Activated CD4-positive, alpha-beta T cell treated with anti-CD3 and anti-CD28 coated beads, Interleukin-2, amount 50 U/mL, for 24 hours (primary cell): ENCODE results near the gene DLX1.
A peak's percentile ranks its signal among the peaks of the same experiment; 100 is the strongest.

Experiments used
- DNase-seq, 2 donors: peaks; one replicate each; pipeline ENCODE4 v3.0.0-alpha.2; 2020; ENCODE audit warnings: low read depth in 1 of 2, low spot score in 1 of 2

Gene DLX1

DNA sequence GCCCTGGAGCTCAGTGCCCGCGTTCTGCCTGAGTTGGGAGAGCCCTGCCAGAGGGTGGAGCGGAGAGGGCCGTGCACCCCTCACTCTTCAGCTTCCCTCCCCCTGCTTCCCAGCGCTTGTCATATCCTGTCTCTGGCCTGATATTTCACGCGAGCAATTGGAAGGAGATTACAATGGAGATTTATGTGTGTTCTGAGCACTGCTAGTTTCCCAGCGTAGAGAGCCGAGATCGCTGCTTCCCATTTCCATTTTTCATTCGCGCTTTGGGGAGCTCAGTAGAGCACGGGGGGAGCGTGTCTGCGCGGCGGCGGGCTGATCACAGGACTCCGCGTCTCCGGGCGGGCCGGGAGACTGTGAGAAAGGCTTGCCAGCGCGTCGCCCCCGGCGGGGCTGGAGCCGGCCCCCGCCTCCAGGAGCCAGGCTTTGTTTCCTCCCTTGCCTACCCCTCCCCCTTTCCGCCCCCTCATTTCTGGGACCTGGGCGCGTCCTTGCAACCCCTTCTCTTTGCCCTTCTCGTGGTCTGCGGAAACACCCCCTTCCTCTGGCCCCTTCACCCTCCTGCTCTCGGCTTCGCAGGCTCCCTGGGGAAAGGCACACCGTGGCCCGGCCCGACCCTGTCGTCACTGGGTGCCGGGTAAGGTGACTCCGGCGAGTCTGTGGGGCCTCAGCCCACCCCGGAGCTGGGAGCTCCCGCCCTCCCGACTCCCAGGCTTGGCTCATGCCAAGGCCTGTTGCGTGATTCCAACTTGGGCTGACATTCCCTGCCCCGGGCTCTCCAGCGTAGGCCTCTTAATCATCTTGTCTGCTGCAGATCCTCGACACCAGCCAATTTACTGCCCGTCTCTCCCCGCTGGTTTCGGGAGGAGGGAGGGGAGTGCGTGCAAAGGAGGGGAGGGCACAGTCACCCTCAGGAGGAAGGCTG, 11.6 kb downstream of the DLX1 start:
- DNase-seq, result no peak

DNA sequence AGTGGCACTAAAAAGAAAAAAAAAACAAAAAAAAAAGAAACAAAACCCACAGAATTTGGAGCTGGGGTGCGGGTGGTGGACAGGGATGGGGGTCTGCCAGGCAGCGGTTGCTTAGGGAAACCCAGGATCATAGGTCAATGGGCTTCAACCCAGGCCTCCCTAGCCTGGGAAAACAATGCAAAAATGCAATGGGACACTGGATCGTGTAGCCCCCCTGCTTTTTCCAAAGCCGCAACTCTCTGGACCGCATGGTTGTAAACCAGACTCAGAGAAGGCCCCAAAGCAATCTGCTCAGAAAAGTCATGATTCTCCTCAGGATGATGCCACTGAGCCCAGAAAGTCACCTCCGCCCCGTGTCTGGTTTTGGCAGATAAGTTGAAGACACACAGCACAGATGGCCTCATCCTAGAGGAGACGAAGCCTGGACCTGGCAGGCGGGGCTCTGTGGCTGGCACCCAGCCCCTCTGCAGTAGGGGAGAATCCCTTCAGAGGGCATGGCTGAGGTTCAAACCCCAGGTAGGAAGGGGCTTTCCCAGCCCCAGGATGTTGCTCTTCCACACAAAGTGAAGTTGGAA, 12.3 kb downstream of the DLX1 start:
- DNase-seq, result no peak

DNA sequence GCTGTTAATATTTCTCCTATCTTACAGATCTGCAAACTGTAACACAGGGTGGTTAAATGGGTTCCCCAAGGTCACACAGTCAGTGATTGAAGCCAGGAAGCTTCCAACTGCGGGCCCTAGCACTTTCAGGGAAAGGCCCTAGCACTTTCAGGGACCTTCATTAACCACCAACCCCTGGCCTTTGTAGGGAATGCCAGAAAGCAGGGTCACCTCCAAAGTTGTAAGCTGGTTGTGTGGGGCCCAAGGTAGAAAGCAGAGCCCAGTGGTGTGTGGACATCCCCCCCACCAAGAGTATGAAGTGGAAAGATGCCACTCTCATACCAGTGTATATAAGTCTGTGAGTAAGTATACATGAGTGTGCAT, 13.0 kb downstream of the DLX1 start:
- no peak for DNase-seq

DNA sequence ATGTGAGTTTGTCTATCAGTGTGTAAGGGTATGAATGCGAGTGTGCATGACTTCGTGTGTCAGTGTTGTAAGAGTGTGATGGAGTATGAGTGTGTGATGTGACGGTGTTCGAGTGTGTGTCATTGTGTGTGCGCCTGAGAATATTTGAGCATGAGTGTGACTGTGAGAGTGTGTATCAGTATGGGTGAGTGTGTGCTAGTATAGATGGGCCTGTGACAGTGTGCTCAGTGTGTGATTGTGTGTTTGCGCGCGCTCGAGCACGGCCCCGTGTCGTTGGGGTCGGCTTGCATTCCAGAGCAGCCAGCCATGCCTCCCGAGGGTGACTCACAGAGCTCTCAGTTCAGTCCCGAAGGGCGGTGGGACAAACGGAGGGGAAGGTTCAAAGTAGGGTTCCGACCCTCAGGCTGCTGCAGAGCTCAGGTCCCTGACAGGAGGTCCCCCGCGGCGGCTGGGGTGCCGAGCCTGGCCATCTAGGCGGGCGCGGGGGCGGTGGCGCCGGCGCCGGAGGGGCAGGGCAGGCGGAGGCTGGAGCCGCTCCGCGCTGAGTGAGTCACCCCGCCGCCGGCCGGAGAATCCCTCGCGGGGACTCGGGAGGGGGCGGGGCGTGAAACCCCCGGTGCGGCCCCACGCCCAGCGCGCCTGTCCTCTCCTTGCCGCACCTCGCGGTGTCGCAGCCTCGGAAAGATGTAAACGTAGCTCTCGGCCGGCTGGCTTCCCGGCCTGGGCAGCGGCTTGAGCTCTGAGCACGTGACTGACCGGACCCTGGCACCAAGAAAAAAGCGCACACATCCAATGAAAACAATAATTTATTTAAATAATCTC, 13.6 kb downstream of the DLX1 start:
- no peak for DNase-seq

DNA sequence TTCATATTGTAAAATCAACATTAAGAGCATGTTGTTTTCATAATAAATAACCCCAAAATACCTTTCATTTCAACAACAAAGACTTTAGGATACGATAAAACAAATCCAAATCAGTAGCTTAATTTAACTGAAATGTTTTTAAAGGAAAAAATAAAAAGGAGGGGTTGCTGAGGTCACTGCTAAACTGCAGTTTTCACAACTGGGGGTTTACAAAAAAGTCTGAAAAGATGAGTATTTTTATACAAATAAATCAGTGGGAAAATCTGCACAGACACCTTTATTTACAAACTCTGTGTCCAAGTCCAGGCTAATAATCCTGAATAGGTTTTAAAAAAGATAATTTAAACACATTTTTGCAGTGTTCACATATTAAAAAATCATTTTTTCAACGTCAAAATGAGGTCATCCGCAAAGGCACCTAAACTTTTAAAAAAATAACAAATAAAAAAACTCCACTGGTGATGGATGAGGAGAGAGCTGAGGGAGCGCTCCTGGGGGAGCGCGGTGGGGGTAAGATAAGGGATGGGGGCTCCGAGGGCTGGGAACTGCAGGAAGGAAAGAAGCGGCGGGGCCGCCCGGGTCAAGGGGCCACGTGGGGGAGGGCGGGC, 14.3 kb downstream of the DLX1 start:
- no peak for DNase-seq

DNA sequence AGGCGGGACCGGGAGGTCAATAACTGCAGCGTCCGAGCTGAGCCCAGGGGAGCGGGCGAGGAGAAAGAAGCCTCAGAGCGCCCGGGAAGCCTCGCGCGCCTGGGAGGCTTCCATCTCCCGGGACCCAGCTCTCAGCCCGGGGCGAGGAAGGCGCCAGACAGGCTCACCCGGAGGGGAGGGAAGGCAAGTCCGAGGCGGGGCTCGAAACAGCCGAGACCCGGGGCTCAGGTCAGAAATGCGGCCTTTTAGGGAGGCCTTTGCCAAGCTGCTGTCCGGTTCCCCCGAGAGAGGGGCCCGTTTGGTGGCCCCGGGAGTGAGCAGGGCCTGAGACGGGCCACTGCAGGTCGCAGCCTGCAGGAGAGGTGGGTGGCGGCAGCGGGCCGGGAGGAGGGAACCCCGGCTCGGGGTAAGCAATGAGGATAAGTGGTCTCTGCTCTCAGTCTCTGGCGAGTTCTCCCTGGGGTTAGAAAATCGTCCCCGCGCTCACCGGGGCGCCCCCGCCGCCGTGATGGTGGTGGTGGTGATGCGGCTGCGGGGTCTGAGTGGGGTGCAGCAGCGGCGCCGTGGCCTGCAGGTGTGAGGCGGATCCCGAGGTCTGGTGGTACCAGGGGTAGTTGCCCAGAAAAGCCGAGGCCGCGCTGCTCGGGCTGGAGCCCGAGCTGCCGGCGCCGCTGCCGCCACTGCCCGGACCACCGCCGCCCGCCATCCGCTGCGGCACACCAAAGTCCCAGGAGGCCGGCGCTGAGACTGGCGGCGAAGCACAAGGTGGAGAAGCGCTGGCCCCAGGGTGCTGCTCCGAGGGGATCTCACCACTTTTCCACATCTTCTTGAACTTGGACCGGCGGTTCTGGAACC, 15.0 kb downstream of the DLX1 start:
- DNase-seq, result no peak

DNA sequence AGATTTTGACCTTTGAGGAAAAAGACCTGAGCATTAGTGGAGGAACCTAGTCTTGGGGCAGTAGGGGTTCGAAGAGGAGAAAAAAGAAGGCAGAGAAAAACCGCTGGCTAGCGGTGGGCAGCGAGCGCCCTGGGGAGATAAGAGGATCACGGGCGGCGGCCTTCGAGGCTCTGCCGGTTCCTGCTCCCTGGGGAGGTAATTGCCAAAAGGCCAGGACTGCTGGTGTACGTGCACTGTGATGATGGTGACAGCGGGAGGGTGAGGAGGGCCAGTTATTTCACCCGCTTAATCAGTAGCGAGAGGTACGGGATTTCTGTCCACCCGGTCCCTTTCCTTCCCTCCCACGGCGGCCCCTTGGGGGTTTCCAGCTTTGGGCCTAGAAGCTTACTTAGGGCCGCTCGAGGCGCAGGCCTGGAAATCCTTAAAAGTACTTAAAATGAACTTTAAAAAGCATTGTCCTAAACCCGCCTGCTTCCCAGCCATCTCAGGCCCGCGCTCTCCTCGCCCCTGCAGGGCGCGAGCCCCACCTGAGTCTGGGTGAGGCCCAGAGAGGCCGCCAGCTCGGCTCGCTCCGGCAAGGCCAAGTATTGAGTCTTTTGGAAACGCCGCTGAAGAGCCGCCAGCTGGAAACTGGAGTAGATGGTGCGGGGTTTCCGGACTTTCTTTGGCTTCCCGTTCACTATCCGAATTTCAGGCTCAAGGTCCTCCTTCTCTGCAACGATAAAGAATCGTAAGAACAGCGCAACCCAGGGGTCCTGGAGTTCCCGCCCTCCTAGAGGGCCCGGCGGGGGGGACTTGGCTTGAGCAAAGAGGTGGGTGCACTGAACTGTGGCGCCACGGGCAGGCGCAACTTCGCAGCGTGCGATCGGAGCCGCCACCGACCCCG, 15.9 kb downstream of the DLX1 start:
- DNase-seq, result no peak

DNA sequence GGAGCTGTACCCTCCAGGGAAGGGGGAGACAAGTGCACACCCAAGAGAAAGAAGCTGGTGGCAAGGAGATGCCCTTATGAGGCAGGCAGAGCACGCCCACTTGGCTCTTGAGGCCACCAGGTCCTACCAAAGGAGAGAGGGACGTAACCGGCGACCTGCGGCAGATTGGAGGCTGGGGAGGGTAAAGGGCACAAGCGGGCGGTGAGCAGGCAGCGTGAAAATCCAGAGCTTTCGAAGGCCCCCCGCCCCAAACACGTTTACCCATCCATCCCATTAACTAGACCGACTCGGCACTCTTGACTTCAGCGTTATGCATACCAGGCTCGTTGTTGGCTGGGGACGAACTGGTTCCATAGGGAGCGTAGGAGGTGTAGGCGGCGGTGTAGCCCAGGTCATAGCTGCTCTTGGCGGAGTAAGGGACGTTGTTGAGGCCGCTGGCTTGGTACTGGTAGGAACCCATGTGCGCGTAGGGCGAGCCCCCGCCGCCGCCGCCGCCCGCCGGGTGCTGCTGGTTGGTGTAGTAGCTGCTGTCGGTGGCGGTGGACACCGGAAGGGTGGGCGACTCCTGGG, 16.6 kb downstream of the DLX1 start:
- no peak for DNase-seq

DNA sequence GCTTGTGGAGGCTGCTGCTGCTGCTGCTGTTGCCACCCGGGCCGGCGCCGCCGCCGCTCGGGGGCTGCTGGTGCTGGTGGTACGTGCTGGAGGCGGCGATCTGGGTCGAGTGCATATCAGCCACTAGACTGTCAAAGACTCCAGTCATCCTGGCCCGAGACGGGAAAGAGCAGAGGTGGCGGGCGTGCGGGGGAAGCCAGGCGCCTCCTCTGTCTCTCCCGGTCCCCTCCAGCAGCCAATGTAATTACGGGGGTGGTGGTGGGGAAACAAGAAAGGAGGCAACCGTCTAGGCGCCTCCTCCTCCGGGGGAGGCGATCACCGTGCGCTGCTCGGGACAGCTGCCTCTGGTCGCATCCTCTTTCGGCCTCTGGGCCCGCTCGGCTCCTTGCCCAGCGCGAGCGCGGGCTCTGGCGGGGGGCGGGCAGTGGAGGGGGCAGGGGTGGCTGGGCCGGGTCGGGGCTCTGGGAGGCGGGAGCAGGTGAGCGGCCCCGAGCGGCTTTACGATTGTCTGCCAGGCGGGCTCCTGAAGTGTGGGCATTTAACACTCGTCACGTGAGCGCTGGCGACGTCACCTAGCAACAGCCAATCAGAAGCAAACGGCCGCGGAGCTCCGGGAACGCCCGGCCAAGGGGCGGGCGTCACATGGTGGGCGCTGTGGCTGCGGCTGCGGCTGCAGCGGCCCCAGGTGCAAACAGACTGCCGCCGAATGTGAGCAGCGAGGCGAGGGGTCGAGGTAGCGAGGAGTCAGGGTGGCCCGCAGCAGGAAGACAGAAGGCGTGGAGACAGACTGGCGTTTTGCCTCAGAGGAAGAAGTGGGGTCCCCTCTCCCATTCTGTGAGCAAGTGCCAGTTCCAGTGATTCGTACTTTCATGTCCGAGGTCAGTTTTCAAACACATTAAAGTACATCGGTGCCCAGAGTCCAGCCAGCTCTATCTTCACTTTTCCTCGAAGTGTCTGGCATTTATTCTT, 17.4 kb downstream of the DLX1 start, which contains the start of gene DLX2:
TSS of gene DLX2 (minus strand) at position 510 of the 969 bp plus-strand sequence. CDS start at position 148, 362 bp downstream.
- DNase-seq, result peak in 1 of 2 donors; percentile 58

DNA sequence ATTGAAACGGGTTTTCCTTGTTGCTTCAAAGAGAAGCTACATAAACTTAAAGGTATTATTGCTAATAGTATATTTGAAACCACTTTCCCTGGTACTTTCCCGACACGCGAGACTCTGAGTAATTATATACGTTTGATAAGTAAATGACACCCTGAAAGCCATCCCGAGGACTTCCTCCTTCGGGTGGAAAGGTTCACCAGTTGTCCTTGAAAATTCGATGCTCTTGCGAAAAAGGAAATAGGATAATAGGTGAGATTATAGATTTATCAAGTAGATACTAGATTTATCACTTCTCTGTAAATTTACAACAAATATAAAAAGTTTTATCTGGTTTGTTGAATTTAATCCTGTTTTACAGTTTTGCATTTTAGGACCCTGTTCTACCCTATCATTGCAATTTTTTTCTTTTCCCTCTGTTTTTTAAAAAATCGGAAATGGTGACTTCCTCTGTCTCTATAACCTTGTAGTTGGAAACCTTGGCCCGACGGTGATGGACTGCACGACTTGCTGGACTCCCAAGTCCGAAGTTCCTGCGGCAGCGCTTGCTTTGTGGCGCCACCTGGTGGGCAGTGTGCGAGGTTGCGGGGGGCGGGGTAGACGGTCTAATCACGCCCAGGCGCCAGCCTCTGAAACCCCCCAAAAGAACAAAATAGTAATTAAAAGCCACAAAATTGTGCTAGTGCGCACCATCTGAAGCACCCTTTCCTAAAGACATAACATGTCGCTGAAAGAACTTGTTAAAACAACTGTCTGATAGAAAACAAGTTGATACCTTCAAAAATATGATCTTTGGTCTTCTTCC, 18.4 kb downstream of the DLX1 start:
- peak in 1 of 2 donors; percentile 49 for DNase-seq

DNA sequence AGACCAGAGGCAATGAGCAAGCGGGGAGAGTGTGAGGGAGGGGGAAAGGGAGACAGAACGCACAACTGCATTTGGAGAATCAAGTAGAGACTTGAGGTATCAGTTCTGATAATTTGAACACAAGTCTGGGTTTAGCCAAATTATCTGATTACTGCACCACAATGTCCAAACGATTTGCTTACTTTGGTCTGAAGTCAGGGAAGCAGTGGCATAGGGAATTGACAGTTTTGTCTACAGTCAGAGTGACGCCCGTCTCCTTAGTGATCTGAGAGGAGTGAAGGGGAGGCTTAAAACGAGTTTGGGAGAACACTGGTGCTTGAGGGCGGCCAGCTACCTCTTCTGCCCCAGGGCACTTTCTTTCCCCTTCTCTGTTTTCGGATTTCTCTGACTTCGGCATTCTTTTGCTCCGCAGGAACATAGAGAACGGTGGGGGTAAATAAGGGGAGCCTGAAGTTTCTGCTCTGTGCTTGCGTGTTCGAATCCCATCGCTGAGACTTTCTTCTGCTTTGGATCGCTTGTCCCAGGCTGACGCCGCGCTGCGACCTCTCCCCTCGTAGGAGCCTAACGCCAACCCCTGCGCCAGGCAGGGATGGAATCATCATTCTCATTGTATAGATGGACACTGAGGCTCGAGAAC, 20.3 kb downstream of the DLX1 start:
- DNase-seq, result no peak

DNA sequence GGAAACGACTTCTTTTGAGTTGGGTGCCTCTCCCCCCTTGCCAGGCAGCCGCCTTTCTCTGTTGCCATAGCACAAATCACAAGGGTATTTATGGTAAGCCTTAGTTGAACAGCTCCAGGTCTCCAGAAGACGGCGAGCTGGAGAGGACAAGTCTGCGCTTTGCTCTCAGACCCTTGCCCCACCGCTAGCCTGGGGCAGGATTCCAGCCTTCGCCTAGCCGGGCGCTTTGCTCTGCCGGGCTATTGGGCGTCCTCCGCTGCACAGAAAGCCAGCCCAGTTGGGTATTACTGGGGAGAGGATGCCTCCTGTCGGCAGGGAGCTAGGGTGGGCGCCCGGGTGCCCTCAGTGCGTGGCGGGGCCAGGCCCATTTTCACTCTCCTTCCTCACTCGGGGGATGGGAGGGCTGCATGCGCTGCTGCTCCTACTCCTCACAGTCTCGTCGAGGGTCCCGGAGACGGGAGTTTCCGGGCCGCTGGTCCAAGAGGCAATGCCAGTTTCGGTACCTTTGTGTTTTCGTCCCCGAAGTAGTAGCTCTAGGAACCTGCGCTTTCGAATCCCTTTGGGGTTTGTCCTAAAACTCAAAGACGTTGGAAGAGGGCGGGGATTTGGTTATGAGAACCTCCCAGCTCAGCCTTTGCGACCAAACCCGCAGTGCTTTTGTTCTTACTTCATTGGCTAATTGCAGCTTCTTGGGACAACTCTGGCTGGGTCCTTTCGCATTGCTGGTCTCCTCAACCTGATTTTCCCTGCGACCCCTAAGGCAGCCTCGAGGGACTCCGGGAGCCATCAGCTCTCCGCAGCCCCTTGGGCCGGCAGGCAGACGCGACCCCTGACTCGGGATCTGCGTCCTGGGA, 21.0 kb downstream of the DLX1 start:
- no peak for DNase-seq

DNA sequence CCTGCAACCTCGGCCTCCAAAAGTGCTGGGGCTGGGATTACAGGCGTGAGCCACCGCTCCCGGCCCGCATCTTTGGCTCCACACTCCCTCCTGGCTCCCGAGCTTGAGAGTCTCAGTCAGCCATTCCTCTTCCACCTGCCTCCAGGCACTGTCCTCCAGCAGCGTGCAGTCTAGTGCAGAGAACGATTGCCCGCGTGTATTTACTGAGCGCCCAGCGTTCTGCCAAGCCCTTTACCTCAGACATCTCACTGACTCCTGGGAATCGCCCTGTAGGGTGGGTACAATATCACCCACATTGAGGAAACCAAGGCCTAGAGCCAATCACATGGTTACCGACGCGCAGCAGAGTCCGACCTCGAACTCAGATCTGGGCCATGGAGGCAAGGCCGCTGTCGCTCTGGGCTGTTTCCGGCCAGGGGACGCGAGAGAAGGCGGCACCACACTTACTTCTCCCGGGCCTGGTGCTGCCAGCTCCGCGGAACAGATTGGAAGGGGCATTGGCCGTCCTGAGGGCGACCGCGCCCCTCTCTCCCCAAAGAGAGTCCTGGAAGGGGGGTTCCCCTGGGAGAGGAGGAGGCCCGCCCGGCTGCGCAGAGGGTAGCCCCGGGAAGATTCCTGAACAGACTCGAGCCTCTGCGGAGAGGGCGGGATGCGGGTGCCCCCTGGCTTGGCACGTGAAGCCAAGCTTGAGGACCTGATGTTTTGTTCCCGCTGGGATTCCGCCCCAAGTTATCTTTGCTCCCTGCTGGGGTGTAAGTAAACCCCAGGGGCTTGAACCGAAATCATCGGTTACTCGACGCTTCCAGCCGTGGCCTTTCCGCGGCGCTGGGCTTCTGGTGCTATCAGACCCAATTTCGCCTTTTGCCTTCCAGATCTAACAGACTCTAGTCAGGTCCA, 22.6 kb downstream of the DLX1 start:
- DNase-seq, result no peak

DNA sequence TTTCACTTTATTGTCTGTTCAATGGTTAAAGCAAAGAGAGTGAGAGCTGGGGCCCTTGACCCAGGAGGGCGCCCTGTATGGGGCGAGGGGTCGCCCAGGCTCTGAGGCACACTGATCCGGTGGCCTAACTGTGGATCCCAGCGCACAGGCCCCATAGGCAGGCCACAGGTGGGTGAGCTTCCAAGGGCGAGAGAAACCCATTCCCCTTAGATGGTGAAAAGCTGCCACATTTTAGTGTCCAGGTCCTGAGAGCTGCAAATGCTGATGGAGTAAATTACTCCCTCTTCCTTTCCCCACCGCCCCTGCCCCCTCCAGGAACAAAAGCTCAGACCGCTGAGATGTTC, 23.3 kb downstream of the DLX1 start:
- no peak for DNase-seq
